Prostate gland (tissue), 2 donors: ENCODE data around the gene IGF2. TPM values are rescaled to one million over a fixed set of nuclear protein-coding genes. Genes with fewer than 3 reads are reported as not detected.
A peak's percentile ranks its signal among the peaks of the same experiment; 100 is the strongest.

Experiments
- DNase-seq: peaks from one replicate; pipeline ENCODE4 v3.0.0-alpha.2; 2019; ENCODE audit warnings: low spot score
- H3K27ac ChIP-seq, 2 donors: fragments of 200-600 bp; sonication (generic); 2 replicates each; pipeline ENCODE4 v1.5.1; 2017 to 2019
- H3K27me3 ChIP-seq: fragments of 200-600 bp; sonication (generic); replicated peaks from 2 replicates; pipeline ENCODE4 v1.5.1; 2019; ENCODE audit not compliant: insufficient read depth
- H3K36me3 ChIP-seq, 2 donors: fragments of 200-600 bp; sonication (generic); 1 replicate in 1 of 2; 2 replicates in 1 of 2; pipeline versions ENCODE4 v1.5.1 to v1.8.1; 2017 to 2019
- H3K4me1 ChIP-seq: fragments of 200-600 bp; sonication (generic); replicated peaks from 2 replicates; pipeline ENCODE4 v1.5.1; 2019
- H3K4me3 ChIP-seq, 2 donors: fragments of 200-600 bp; sonication (generic); 2 replicates each; pipeline ENCODE4 v1.5.1; 2017 to 2019
- H3K9me3 ChIP-seq: fragments of 200-600 bp; sonication (generic); 2 replicates; pipeline ENCODE4 v1.5.1; 2017
- POLR2A ChIP-seq: fragments of 450-650 bp; IDR thresholded peaks from one replicate; pipeline ENCODE4 v1.6.1; 2016; ENCODE audit warnings: antibody characterized with exemption, mild to moderate bottlenecking
- POLR2AphosphoS5 ChIP-seq: sonication (generic); formaldehyde crosslinking; IDR thresholded peaks from one replicate; pipeline ENCODE4 v1.6.1; 2017; ENCODE audit warnings: antibody characterized with exemption
- WGBS: methylation state at CpG from one replicate; pipeline ENCODE4 v1.1.5; 2018; 5-methylcytosine and 5-hydroxymethylcytosine counted together
- intact Hi-C: fragments of 100-400 bp; cut with DNase I; formaldehyde crosslinking; loops from one replicate; pipeline ENCODE4 v1.14.2; 2022
- microRNA counts, 2 donors: library from miRNA; unstranded; fragments of <30 nt; microRNA quantifications; one replicate each; lab custom pipeline; 2016 to 2017
- microRNA-seq: library from miRNA; unstranded; fragments of <30 nt; microRNA quantifications from one replicate; pipeline ENCODE4, GENCODE V29; 2016
- small RNA-seq, 2 donors: library from RNA; depleted of rRNA; stranded (forward); fragments of <200 nt; gene quantifications; one replicate each; pipeline ENCODE3, GENCODE V24; 2016
- total RNA-seq, 2 donors: library from RNA; depleted of rRNA; stranded (reverse); fragments of >200 nt; gene quantifications; one replicate each; pipeline ENCODE4 v1.1.0, GENCODE V29; 2016
- TF ChIP-seq, protein P1 (sequence below), 4 experiments: fragments of 200-600 bp in 2 of 4; fragments of 450-650 bp in 2 of 4; sonication (generic) in 2 of 4; IDR thresholded peaks; 1 replicate in 3 of 4; 2 replicates in 1 of 4; pipeline ENCODE4 v1.5.1; 2016 to 2019; ENCODE audit warnings: antibody characterized with exemption in 4 of 4, mild to moderate bottlenecking in 2 of 4, moderate library complexity in 2 of 4

The IGF2 gene
- total RNA-seq, 2 donors from 2014 or later, result 4.1 to 80.7 TPM

DNA sequence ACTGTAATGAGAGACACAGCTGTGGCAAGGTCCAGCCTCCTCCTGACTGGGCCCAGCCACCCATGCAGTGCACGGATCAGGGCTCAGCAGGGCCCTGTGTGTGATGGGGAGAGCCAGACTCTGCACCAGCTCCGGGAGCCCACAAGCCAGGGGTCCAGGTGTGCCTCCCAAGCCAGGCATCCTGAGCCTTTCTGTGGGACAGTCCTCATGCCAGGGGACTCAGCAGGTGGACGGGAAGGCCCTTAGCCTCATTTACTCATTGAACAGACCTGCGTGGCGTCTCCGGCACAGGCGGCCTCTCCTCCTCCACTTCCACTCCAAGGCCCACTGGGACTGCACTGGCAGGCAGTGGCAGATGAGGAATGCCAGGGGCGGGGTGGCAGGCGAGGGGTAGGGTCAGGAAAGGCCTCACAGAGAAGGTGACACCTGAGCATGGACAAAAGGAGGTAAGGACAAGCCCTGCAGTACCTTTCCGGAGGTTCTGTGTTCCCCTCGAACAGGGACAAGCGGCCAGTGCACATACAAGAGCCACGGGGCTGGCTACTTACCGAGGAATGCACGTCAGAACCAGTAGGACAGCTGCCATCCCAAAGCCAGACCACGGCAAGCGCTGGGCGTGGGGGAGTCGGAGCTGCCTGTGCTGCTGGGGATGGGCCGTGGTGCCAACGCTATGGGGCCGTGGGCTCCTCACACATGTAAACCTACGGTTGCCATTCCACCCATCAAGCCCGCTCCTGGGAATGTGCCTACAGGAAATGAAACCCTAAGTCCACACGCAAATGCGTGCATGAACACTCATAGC is 52.7 kb downstream of the IGF2 start:
- H3K9me3 ChIP-seq, result no peaks in the 10 kb centered on the region
- WGBS, result 84% methylated on average over 26 of the region's 26 CpGs
- no peaks in the 10 kb centered on the region for H3K36me3 ChIP-seq
- no peak overlapping the region for H3K4me3 ChIP-seq
- intact Hi-C loops, result no loop called here
- DNase-seq, result no peak
- TF ChIP-seq, protein P1, sequence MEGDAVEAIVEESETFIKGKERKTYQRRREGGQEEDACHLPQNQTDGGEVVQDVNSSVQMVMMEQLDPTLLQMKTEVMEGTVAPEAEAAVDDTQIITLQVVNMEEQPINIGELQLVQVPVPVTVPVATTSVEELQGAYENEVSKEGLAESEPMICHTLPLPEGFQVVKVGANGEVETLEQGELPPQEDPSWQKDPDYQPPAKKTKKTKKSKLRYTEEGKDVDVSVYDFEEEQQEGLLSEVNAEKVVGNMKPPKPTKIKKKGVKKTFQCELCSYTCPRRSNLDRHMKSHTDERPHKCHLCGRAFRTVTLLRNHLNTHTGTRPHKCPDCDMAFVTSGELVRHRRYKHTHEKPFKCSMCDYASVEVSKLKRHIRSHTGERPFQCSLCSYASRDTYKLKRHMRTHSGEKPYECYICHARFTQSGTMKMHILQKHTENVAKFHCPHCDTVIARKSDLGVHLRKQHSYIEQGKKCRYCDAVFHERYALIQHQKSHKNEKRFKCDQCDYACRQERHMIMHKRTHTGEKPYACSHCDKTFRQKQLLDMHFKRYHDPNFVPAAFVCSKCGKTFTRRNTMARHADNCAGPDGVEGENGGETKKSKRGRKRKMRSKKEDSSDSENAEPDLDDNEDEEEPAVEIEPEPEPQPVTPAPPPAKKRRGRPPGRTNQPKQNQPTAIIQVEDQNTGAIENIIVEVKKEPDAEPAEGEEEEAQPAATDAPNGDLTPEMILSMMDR (IDR thresholded peaks at IDR 0.05), result no peak
- TF ChIP-seq POLR2A, result no peak
- TF ChIP-seq POLR2AphosphoS5, result no peak
- no peaks in the 10 kb centered on the region for H3K27me3 ChIP-seq
- no peak overlapping the region for H3K27ac ChIP-seq
- H3K4me1 ChIP-seq, result no peaks in the 10 kb centered on the region

GRCh38 chr11:2085251-2086066 is 53.7 kb downstream of the IGF2 start:
- no peaks in the 10 kb centered on the region for H3K9me3 ChIP-seq
- no peaks in the 10 kb centered on the region for H3K4me1 ChIP-seq
- TF ChIP-seq POLR2AphosphoS5, result no peak
- TF ChIP-seq, protein P1 (IDR thresholded peaks at IDR 0.05), result no peak
- TF ChIP-seq POLR2A, result no peak
- no peak overlapping the region for H3K27ac ChIP-seq
- H3K27me3 ChIP-seq, result no peaks in the 10 kb centered on the region
- WGBS, result 93% methylated on average over 24 of the region's 24 CpGs
- H3K4me3 ChIP-seq, result no peak overlapping the region
- intact Hi-C loops, result no loop called here
- DNase-seq, result peak; percentile 2
- H3K36me3 ChIP-seq, result no peaks in the 10 kb centered on the region

DNA sequence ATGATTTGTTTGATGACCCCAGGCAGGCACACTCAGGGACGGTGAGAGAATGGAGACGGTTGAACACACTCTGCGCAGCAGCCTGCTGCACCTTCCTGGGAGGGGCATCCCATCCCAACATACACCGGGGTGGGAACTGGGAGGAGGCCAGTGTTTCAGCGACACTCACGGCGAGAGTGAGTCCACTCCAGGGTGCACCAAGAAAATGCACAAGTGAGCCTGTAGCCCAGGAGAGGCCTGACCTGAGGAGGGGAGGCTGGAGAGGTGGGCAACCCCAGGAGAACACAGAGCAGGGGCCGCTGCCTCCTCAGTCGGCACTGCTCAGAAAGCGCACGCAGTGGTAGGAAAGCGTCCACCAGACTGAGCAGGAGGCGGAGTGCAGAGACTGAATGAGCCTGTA is 54.5 kb downstream of the IGF2 start:
- DNase-seq, result peak; percentile 2

More for the DNA sequence above, 54.5 kb downstream of the IGF2 start:
- Histone ChIP-seq H3K4me1 (no peaks in the 10 kb centered on the region), H3K36me3 (no peaks in the 10 kb centered on the region), H3K27ac (no peak overlapping the region), H3K27me3 (no peaks in the 10 kb centered on the region), H3K9me3 (no peaks in the 10 kb centered on the region), H3K4me3 (no peak overlapping the region)
- TF ChIP-seq, protein P1 (IDR thresholded peaks at IDR 0.05), result no peak
- no peak for TF ChIP-seq POLR2A
- no peak for TF ChIP-seq POLR2AphosphoS5
- WGBS, result 90% methylated on average over 13 of the region's 13 CpGs
- intact Hi-C loops, result no loop called here

MicroRNAs encoded within 50 kb of the gene (microRNA counts, 767-probe panel; counts per million panel counts)
- microRNA hsa-miR-483-3p (lab: Ali Mortazavi, UCI), result 431 to 2,112 counts per million in 2 donors
- 0 to 431 counts per million in 2 donors for microRNA hsa-miR-483-5p (lab: Ali Mortazavi, UCI)

Small RNA genes lying within 50 kb of the gene (microRNA-seq; reads per million reads assigned to microRNA genes)
- not detected for gene MIR4686
- gene MIR483, result 9.2 reads per million, percentile 50 among the genes with 10 or more reads in this experiment

Small RNA genes lying within 50 kb of the gene (small RNA-seq; reads per million reads assigned to genes)
- gene MIR4686 (0 reads per million in 2 donors), gene MIR483 (0.10 to 0.47 reads per million in 2 donors)

Other genes with a start within 250 kb of the IGF2 start
- under 1 TPM in 1 of 2 donors, not detected in 1; 0.17 TPM for gene PRR33, start 247.5 kb downstream of the IGF2 start, total RNA-seq
- 1 to 10 TPM; 4.5 to 8.4 TPM for gene TNNT3, start 219.7 kb downstream of the IGF2 start, total RNA-seq
- 100 to 1,000 TPM; 155 to 162 TPM for gene MRPL23, start 192.1 kb downstream of the IGF2 start, total RNA-seq
- 100 to 1,000 TPM; 126 to 163 TPM for gene H19, start 141.5 kb downstream of the IGF2 start, total RNA-seq
- not detected for gene INS, start 21.8 kb upstream of the IGF2 start, total RNA-seq
- gene TH, start 32.4 kb upstream of the IGF2 start, total RNA-seq, result 1 to 10 TPM in 1 of 2 donors, not detected in 1; 2.4 TPM
- 1 to 10 TPM; 3.9 to 7.9 TPM for gene ASCL2, start 131.2 kb upstream of the IGF2 start, total RNA-seq
- under 1 TPM in 1 of 2 donors, not detected in 1; 0.85 TPM for gene C11orf21, start 162.5 kb upstream of the IGF2 start, total RNA-seq
- not detected for gene TSPAN32, start 162.6 kb upstream of the IGF2 start, total RNA-seq
- gene CD81, start 237.9 kb upstream of the IGF2 start, total RNA-seq, result 100 to 1,000 TPM; 472 to 927 TPM